Cardiac septum (tissue), 1 donor: Measurements from ENCODE around the gene RAD50. TPM values are rescaled to one million over a fixed set of nuclear protein-coding genes. Genes with fewer than 3 reads are reported as not detected.

Source experiments
- DNase-seq: peaks from one replicate; pipeline ENCODE4 v3.0.0-alpha.2; 2020; ENCODE audit warnings: low spot score
- intact Hi-C: fragments of 100-400 bp; cut with DNase I; formaldehyde crosslinking; loops from one replicate; pipeline ENCODE4 v1.14.0; 2022
- total RNA-seq: library from RNA; stranded (reverse); fragmentation: NEBNext Ultra II Directional; extraction: Animal tissue kit (Norgen Biotek cat#: 25700); gene quantifications from one replicate; pipeline ENCODE4 v1.2.1, GENCODE V29; 2021
- donor health status: DM: no; HTN: no; CAD: no.

The RAD50 gene
- total RNA-seq, 1 donor from 2014 or later = 27.7 TPM

DNA sequence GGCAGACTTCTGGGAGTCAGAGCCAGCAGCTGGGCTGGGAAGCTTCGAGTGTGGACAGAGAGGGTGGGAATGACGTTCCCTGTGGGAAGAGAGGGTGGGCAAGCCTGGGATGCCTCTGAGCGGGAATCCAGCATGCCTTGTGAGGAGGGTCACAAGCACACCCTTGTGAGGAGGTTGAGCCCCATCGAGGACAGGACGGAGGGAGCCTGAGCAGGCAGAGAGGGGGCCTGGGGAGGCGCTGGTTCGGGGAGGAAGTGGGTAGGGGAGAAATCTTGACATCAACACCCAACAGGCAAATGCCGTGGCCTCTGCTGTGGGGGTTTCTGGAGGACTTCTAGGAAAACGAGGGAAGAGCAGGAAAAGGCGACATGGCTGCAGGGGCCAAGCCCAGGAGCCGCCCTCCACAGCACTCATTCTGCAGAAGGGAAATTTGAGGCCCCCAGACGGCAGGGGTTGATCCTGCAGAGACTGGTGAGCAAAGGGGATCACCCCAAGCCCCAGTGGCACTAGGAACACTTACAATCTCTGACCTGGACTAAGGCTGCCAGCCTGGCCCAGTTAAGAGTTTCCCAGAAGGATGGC lies 100.1 kb downstream of the RAD50 start:
- intact Hi-C loops = no loop called here
- no peak for DNase-seq

DNA sequence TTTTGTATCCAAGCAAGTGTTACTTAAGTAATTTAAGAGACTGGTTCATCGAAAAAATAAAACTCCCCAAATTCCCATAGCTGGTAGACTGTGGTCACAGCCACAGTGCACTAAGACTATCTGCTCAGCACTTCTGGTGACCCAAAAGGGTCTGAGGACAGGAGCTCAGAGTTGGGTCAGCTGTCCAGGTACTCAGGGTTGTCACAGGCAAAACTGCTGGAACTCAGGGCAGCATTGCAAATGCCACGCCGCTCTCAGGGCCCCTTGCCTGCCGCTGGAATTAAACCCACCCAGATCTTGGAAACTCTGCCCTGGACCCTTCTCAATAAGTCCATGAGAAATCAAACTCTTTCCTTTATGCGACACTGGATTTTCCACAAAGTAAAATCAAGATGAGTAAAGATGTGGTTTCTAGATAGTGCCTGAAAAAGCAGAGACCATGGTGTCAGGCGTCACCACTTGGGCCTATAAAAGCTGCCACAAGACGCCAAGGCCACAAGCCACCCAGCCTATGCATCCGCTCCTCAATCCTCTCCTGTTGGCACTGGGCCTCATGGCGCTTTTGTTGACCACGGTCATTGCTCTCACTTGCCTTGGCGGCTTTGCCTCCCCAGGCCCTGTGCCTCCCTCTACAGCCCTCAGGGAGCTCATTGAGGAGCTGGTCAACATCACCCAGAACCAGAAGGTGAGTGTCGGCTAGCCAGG lies 101.1 kb downstream of the RAD50 start, which contains the start of gene IL13:
Gene IL13, plus strand, starts transcription at position 498 of the 705 bp plus-strand sequence. Its CDS starts 14 bp downstream, at position 512.
- intact Hi-C loops = no loop called here
- DNase-seq = no peak

DNA sequence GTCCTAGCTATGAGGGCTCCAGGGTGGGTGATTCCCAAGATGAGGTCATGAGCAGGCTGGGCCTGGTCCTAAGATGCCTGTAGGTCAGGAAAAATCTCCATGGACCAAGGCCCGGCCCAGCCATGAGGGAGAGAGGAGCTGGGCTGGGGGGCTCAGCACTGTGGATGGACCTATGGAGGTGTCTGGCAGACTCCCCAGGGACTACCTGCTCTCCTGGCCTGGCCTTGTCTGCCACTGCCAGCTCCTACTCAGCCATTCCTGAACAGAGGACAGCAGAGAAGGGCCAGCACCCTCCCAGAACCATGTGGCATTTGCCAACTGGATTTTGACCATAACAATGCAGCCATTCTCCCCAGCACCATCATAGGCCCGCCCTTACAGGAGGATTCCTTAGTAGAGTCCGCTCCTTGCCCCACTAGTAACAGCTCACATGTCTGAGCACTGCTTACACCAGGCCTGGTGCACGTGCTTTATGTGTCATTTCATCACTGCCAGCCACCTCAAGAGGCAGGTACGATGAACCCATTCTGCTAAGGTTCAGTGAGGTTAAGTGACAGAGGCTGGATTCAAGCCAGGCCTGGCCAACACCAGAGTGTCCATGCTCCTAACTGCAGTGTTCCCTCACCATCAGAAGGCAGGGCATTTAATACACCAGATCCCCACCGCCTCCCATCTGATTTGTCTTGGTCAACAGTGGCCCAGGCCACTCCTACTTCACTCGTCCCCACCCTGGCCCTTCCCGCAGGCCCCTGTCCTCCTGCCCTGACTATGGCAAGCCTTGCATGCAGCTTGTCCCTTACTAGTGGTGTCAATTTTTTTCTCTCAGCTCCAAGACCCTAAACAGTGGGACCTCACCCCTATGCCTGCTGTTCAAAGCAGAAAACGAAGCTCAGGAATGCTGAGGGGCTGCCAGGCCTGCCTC lies 101.9 kb downstream of the RAD50 start:
- intact Hi-C loops = no loop called here

DNA sequence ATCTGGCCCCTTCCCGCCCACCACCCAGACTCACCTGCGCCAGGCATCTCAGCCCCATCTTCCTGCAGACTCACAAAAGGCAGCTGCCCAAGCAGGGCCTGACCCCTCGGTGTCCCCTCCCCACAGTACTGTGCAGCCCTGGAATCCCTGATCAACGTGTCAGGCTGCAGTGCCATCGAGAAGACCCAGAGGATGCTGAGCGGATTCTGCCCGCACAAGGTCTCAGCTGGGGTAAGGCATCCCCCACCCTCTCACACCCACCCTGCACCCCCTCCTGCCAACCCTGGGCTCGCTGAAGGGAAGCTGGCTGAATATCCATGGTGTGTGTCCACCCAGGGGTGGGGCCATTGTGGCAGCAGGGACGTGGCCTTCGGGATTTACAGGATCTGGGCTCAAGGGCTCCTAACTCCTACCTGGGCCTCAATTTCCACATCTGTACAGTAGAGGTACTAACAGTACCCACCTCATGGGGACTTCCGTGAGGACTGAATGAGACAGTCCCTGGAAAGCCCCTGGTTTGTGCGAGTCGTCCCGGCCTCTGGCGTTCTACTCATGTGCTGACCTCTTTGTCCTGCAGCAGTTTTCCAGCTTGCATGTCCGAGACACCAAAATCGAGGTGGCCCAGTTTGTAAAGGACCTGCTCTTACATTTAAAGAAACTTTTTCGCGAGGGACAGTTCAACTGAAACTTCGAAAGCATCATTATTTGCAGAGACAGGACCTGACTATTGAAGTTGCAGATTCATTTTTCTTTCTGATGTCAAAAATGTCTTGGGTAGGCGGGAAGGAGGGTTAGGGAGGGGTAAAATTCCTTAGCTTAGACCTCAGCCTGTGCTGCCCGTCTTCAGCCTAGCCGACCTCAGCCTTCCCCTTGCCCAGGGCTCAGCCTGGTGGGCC lies 103.1 kb downstream of the RAD50 start:
- intact Hi-C loops = no loop called here
- DNase-seq = no peak

More for the DNA sequence above, 101.9 kb downstream of the RAD50 start:
- no peak for DNase-seq

DNA sequence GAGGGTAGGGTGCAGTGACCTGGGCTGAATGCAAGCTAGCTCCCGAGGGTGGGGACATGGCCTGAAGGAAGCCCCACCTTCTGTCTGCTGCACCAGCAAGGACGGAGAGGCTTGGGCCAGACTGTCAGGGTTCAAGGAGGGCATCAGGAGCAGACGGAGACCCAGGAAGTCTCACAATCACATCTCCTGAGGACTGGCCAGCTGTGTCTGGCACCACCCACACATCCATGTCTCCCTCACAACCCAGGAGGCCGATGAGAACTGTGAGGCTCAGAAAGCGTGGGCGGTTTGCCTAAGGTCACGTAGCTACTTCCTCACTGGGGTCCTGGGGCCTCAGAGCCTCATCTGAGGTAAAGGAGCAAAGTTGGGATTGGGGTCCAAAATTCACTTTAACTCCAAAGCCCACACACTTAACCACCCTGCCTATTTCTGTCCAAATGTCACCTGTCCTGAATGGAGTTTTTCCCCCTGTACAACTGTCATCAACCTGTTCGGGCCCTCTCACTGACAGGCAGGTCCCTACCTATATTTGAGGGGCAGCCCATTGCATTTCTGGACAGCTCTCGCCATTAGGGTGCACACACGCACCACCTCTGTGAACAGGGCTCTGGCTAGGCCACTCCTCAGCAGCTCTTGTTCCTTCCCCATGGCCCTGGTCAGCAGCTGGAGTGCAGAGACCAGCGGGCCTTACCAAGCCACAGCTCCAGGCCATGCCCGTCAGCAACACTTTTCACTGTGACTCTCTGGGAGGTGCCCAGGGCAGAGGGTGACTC lies 104.6 kb downstream of the RAD50 start:
- intact Hi-C loops = no loop called here
- no peak for DNase-seq

DNA sequence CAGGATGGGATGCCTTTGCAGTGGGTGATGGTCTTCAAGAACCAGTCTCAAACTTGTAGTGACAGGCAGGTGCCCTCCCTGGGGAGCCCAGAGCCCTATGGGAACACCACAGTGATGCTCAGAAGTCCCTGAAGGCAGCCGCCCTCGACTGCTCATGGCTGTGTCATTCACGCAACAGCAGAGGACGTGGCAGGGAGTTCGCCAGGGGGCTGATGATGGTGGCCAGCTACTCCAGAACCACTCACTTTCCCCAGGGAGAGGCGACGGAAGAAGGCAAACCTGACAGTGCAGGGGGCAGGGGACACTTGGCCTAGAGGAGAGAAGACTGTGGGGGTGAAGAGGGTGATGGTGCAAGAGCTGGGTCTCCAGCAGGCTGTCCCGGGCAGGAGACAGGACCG lies 105.2 kb downstream of the RAD50 start:
- intact Hi-C loops = no loop called here
- DNase-seq = no peak

DNA sequence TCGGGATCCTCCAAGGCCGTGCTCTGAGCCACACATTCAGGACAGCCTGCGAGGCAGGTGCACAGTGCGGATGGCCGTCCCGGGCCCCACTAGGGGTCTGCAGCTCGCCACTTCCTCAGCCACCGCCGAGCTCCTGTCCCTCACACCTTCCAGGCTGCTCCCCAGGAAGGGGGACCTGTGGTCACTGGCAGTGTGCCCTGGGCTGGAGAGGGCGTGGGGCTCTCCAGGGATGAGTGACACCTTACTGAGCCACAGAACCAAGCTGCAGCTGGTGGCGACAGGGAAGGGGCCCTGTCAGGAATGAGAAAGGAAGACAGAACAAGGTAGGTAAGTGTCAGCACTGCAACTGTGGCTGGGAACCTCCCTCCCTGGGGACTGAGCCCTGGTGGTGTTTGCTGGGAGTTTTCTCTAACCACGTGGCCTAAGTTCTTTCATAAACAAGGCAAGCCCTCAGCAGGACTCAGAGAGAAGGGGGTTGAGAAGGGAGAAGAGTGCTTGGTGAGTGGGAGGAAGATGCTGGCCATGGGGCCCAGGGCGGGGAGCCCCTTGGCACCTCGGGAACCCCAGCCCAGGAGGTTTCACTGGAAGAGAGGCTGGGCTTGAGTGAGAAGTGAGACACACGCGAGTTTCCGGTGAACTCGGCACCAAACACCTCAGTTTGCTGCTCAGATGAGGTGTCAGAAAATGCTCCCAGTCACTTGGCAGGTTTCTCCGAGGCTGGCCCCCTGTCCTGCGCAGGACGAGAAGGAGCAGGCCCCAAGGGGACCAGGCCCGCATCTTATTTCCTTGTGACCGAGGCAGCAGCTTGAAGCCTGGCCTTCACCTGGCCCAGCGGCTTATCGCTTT lies 106.4 kb downstream of the RAD50 start:
- DNase-seq = no peak
- intact Hi-C loops = no loop called here

DNA sequence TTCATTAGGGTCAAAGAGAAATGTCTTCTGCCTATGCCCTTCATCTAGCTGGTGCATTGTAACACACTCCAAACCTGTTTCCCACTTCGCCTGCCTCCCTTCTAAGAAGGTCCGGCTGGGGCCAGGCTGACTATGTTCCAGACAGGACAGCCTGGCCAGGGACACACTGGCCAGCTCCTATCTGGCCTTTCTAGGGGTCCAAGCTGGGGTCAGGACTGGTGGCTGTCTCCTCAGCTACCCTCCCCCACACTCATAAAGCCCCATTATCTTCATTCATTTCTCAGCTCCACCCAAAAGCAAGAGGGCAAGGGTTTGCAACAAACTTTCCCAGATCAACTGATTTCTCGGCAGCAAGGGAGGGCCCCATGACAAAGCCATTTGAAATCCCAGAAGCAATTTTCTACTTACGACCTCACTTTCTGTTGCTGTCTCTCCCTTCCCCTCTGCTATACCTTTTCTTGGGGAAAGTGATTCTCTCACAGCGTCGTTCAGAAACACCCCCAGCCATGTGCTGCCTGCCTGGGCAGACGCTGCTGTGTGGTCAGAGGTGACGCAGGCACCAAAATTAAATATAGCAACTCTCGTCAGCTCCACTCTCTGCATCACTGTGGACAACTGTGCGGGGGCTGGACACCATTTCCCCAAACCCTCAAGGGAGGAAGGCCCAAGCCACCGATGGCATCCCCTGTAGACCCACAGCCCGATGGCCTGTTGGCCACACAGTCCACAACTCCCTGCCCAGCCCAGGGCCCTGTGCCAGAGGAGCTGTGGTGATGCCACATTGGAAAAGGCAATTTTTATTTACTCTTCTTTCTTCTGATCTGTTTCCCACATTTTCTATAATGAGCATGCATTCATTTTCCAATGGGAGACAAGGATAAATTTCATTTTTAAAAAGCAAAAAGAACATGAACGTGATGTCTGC lies 107.3 kb downstream of the RAD50 start:
- intact Hi-C loops = no loop called here
- DNase-seq = no peak

DNA sequence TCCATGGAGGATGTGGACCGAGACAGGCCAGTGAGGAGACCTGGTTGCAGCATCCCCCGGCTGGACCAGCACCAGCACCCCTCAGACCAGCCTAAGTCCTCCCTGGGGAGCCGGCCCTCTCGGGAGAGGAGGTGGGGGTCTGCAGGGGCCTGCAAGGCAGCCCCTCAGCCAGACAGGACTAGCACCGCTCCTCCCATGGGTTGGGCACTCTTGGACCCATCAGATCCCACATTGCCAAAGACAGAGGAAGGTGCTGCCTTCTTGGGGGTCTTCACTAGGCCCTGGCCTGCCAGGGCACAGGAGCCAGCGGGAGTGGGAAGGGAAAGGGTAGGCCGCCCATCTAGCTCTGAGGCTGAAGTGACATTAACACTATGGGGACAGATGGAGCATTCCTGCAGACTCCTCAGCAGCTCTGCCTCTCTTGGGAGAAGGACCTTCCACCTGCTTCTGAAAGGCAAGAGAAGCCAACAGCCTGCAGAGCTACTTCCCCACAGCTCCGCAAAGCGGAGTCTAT lies 108.0 kb downstream of the RAD50 start:
- intact Hi-C loops = no loop called here
- DNase-seq = no peak

DNA sequence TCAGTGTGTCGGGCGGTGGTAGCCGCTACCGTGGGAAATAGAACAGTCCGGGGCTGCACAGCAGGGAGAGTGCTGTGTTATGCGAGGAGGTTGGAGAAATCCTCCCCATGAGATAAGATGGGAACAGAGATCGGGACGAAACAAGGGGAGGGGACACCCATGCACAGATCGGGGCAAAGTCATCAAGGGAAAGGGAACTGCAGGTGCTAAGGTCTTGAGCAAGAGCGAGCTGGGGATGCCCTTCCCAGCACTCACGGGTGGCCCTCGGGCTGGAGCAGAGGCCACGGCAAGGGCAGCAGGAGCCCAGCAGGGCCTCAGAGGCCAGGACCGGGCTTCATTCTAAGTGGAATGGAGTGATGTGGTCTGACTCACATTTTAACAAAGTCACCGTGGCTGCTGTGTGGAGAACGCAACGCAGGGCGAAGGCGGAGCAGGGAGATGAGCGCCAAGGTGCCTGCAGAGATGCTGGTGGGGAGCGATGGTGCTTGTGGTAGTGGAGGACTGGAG lies 108.8 kb downstream of the RAD50 start:
- intact Hi-C loops = no loop called here
- no peak for DNase-seq

DNA sequence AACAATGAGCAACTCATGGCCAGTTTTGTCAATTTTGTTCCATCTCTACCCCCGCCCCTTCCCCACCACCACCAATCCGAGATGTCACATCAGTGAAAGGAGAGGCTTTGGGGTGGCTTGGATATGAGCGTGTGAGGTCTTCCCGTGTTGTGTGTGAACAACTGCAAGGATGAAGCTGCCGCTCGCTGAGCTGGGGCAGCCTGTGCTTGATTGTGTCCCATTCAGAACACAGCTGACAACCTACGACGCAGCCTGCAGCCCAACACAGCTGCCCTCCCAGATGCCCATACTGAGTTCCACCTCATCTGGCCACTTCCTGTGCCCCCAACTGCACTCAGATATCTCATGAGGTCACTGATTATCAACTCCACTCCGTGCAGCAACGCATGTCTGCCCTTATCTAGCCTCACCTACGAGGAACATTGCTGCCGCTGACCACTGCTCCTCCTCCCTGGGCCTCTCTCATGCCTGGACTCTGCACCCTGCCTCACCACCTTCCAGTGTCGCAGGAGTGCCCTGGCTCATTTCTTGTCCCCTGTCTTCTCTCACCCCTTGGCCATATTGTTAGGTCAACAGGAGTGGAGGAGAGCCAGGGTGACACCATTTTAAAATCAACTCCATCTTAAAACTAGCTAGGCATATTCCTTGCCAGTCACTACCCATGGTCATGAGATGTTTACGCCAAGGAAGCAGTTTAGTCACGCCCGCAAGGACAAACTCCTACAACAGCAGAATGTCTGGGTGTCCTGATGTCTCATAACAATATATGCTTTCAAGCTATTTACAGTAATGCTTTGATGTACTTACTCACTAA lies 109.7 kb downstream of the RAD50 start:
- DNase-seq = no peak
- intact Hi-C loops = no loop called here

DNA sequence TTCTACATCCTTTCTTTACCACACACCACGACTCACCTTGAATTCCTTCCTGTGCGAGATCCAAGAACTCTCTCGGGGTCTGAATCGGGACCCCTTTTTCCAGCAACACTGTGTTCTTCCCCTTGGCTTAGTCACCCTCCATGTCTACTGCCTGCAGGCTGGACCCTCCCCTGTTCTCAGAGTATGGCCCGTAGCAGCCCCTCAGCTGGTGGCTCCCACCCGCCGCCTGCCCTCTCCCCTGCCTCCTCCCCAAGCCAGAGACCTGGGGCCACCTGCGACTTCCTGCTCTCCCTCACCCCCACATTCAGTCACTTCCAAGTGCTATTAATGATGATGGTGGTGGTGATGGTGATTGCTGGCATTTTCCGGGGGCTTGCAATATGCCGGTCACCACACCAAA lies 110.5 kb downstream of the RAD50 start:
- DNase-seq = no peak
- intact Hi-C loops = no loop called here

DNA sequence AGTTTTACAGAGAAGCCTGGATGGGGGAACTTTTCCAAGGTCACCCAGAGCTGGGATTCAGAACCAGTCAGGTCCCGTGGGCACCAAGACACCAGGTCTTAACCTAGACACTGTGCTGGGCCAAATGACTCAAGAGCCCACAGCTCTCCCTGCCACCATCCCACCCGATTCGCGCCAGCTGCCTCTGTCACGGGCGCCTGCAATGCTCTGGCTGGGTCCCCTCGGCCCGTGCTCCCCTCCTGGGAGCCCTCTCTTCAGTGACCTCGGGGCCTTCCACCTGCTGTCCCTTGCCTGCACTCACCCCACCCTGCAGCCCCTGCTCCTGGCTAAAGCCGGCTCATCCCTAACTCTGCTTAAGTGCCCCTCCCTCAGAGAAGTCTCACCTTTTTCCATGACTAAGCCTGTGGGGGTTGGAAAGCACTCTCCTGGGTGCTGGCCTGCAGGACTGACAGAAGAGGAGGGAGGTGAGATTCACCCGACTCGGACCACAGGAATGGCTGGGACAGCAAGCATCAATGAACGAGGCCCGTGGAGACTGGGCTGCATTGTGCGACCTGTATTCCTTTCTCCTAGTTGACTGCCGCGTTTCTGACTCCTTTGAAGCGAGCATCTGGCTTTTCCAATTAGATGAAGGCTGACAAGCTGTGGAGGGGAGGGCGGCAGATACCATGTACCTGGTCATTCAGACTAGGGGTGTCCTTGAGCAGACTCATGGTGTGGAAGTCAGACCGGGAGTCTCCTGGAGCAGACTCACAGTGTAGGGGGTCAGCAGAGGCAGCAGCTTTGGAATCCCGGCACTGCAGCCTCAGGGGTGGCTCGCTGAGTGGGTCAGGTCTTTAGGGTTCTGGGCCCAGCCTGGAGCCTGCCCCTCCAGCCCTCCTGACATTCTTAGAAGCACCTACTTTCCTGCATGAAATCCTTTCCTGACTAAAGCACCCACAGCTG lies 111.3 kb downstream of the RAD50 start:
- intact Hi-C loops = no loop called here
- DNase-seq = no peak

DNA sequence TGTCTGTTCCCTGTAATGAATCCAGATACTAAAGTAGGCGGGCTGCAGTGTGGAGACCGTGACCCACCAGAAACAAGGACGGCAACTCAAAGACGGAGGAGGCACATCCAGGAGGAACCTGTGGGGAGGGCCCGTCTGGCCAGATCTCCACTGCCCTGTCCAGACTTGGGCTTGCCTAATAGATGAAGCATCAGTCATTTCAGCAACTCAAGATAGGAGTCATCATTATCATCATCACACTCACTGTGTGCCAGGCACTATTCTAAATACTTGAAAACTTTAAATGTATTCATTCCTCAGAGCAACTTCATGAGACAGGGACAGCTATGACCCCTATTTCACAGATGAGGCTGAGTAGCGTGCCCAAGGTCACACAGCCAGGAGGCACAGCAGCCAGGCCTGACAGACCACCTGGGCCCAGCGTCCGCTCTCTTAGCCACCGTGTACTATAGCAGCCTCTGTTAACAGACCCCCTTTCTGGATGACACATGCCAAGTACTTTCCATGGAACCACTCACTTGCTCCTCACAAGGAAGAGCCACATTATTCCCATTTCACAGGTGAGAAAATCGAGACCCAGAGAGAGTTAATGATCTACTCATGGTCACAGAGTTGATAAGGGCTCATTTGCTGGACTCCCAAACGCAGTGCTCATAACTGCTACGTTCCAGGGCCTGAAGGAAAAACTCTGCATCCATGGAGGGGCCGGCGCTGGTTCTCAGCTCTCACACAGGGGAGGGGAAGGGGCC lies 112.1 kb downstream of the RAD50 start:
- intact Hi-C loops = no loop called here
- no peak for DNase-seq
